NCI-H748 (cell line): ENCODE measurements around the gene TRPC1.
"Not testable (repeated sequence)": the region's sequence is repeated elsewhere in the genome, so short reads cannot be mapped to it uniquely, and the experiment has no call there.

ENCODE experiments used
- DNase-seq: peaks from one replicate; lab custom pipeline; 2025; ENCODE audit not compliant: unreplicated experiment; lab: John Stamatoyannopoulos, UW

TRPC1 gene

DNA sequence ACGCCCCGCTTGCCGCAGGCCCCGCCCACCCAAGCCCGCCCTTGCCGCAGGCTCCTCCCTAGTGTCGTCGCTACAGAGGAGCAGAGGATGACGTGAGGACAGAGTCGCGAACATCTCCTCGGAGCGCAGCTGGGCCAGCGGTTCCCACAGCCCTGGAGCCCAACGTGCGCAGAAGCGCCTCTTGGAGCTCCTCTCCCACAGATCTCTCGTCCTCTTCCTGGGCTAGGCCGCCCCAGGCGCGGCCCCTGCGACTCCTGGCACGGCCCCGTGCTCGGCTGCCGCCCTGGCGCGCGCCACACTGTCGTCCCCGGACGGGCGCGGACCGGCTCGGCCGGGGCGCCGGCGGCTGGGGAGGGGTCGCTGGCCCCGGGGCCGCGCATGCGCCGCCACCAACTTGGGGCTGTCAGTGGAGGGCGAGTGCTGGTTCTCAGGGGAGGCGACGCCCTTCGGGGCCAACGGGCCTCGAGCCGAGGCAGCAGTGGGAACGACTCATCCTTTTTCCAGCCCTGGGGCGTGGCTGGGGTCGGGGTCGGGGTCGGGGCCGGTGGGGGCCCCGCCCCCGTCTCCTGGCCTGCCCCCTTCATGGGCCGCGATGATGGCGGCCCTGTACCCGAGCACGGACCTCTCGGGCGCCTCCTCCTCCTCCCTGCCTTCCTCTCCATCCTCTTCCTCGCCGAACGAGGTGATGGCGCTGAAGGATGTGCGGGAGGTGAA lies at the start of gene TRPC1:
TRPC1 (plus strand) TSS at position 67 of the 714 bp plus-strand sequence; CDS start at position 593, 526 bp downstream.
- peak; percentile 85 for DNase-seq

DNA sequence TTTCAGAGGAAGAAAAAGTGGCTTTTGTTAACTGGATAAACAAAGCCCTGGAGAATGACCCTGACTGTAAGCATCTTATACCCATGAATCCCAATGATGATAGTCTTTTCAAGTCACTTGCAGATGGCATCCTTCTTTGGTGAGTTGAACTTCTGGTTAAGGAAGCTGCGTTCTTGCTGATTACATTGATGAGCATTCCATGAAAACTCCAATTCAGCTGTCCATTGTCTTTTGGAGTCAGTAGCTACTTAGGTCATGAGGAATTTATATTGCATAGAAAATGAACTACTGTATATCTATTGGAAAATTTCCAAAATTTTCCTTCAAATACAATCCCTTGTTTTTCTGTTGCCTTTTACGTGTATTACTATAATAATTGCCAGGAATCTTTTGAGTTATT lies 47.7 kb upstream of the TRPC1 start:
- no peak for DNase-seq

DNA sequence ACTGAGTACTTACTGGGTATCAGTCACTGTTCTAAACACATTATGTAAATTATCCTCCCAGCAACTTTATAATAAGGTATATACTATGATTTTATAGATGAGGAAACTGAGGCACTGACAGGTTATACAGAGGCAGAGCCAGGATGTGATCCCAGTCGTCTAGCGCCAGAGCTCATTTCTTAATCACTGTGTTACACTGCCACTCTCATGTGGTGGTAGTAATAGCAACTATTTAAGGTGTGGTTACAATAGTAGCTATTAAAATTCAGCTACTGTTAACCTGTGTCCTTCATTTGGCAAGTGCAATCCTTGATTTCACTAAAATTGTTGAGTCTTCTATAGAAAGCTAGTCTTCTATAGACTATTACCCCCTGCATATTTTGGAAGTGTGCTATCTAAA lies 43.1 kb upstream of the TRPC1 start:
- no peak for DNase-seq

DNA sequence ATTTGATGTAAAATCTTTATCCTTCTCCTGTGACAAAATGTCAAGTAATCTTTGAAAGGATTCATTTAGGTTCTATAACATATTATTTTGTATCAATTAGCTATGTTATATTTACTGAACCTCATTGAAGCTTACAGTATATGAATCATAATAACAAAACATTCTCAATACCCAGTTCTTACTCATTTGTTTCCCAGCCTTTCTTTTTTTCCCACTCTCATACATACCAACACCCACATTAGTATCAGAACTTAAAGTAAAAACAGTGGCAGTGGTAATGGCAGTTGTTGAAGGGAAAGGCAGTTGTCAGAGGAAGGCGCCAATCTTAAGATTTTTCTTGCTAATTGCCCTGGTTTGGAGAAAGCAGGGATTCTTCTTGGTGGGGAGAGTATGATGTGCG lies 33.2 kb upstream of the TRPC1 start:
- DNase-seq: no peak

DNA sequence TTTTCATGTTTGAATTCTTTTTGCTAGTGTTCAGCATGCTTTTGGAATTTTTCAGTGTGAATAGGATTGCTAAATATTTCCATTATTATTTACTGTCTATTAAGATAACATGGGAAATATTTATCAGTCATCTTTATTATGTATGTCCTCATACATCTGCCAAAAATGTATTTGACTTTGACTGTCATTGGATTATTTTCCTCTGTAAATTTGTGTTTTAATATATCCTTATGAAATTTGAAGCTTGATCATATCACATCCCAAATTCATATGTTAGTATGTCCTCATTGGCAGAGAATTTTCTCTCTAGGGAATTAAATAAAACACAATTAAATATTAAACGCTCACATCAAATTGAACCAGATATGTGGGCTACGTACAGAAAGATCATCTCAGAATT lies 32.3 kb upstream of the TRPC1 start:
- DNase-seq: no peak

DNA sequence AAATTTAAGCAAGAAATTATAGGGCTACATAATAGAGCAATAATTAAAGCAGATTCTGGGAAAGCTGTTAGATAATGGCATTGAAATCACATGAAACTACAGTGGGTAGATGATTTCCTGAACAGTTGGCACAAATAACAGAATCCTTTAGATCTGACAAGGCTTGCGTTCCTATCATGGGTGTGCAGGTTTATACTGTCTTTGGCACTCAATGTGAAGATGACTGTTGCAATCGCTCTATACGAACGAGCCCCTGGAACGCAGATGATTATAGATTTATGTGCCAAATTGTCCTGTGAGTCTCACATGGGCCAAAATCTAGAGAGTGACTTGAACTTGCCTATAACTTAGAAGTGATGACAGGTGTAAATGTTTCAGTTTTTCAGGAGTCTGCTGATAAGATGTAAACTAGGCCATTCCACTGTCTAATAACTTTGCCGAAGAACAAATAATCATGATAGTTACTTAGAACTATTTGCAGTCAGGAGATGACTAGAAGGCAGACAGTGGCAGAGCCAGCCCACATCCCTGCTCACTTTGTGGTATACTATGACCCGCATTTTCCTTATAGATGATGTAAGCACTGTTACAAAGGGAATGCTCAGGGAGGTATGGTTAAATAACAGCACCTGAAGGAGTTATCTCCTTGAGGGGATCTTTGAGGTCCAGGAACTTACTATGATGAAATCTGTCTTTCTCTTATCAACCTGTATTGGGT lies 30.5 kb upstream of the TRPC1 start:
- no peak for DNase-seq

DNA sequence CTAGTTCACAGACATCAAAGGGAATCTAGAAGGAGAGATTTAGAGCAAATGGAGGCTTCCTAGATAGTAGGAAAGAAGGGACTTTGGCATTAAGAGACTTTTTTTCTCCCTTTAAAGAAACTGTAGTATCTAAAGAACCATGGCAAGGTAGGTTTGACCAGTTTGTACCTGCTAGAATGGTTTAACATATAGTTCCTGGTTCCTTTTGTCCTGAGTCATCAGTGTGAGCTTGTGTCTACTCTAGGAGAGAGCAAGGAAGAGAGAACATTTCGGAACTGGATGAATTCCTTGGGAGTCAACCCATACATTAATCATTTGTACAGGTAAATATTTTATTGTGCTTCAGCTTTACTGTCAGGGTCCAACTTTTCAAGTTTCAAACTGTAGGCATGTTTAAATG lies 29.6 kb upstream of the TRPC1 start:
- no peak for DNase-seq

DNA sequence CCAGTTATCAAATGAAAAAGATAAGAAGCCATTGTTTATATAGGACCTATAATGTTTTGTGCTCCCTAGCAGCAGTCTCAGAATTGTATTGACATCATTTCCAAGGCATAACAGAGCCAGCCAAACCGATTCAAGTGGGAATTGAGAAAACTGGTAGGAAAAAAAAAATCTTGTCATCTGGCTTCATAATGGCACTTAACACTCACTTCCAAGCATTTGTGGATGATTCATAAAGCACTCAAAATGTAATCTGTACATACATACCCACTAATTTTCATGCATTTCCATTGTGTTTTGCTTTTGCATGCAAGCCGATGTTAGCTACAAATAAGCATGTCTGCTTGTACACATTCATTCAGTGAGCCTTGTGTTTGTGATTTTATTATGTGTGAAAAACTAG lies 18.6 kb upstream of the TRPC1 start:
- DNase-seq: no peak

DNA sequence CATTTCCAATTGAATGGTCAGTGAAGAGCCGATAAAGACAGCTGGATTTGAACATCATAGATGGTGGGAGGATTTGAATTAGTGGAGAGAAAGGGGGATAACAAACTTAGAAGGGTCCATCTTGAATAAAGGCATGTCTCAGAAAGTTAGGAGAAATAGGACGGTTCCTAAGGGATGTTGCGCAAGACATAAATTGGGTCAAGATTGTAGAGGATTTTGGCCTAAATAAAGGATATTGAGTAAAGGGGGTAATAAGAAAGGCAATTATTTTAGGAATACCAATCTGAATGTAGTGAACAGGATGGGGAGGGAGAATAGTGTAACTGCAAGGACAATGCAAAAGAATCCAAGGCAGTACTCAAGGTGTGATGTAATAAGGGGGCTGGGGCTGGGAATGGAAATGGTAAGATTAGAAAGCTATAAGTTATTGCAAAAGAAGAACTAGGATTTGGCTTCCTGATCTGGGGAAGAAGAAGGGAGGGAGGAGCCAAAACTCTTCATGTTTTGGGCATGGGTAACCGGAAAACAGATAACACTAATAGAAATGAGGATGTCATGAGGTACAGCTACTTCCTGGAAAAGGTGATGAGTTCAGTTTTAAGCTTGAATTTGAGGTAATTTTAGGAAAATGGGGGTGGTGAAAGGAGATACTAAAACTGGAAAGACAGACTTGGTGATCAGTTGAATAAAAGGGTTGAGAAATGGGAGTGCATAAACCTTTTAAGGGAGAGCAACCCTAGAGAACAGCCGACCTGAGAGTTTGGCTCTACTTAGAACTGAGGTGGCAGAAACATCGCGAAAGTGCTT lies 17.3 kb upstream of the TRPC1 start:
- DNase-seq: no peak

DNA sequence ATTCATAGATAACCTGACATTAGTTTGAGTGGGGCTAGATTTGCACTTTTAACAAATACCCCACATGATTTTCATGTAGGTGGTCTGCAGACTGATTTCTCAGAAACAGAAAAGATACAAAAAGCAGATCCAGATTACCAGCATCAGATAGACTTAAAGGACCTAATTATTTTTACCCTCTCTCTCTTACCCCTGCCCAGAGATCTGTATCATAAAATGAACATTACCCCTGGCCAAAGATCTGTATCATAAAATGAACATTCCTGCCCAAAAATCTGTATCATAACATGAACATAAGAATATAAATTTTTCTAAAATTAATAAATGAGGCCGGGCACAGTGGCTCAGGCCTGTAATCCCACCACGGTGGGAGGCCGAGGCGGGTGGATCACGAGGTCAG lies 14.6 kb upstream of the TRPC1 start:
- DNase-seq: no peak

DNA sequence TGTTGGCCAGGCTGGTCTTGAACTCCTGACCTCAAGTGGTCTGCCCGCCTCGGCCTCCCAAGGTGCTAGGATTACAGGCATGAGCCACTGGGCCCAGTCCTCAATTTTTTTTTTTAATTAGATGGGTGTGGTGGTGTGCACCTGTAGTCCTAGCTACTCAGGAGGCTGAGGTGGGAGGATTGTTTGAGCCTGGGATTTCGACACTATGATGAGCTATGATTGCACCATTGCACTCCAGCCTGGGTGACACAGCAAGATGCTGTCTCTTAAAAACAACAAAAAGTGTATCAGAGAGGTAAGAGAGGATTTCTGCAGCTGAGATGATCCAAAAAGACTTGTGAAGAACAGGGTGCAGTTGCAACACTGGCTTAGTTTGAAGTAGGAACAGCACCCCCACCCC lies 9.0 kb upstream of the TRPC1 start:
- not testable (repeated sequence) for DNase-seq

DNA sequence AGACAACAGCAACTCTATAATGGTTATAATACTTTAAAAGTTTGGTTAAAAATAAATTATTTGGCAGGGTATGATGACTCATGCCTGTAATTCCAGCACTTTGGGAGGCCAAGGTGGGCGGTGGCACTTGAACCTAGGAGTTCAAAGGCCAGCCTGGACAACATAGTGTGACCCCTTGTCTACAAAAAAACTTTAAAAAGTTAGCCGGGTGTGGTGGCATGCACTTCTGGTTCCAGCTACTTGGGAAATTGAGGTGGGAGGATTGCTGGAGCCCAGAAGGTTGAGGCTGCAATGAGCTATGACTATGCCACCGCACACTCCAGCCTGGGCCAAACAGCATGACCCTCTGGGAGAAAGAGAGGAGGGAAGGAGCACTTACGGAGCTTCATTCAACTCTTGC lies 7.7 kb upstream of the TRPC1 start:
- no peak for DNase-seq

DNA sequence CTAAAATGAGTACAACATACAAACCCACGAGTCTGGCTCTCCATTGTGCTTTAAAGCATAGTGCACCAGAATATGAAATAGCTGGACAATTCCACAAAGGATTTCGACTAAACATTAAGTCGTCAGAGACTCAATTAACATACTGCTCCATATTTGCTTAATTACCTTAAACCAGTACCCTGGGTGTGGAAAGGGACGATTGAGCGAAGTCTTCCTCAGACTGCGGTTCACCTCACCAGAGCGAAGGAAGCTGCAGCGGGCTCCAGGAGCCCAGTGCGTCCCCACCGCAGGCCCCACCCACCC lies 218 bp upstream of the TRPC1 start:
- DNase-seq: no peak

DNA sequence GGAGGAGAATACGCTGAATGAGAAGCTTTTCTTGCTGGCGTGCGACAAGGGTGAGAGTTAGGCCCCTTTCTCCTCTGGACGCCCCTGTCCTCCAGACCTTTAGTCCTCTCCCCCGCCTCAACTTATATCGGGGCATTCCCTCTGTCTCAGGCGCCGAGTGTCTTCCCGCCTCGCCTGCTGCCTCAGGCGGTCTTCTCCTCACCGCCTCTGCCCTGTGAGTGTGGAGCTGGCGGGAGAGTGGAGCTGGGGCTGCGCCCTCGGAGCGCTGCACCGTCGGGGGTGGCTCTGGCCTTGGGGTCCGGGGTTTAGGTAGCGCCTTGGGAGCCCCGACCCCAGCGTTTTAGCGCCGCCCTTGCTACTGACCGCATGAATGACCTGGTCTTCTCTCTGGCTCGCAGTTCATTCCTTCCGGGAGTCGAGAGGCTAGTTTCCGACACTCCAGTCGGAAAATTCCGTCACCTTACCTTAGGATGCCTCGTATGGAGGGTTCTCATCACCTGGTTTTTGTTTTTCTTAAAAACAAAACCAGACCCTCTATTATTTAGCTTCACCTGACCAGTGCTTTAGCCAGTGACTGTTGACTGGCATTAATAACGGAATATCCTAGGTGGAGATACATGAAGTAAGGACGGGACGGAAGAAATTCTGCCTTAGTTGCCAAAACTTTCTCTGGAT lies 985 bp downstream of the TRPC1 start:
- peak; percentile 64 for DNase-seq

DNA sequence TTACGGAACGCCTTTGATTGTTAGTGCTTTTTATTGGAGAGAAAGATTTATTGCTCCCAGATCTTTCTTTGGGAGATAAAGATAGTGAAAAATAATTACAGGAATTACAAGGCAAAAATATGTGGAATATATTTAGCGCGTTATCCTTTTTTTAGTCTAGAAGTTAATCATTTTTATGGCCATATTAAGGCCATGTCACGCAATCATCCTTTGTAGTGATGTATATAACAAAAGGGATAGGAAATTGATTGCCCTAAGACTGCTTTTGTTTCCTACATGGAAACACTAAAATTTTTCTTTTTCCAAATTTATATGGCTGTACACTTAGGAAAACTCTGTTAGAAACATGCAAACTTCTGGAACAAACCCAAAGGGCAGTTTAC lies 1.5 kb downstream of the TRPC1 start:
- no peak for DNase-seq

DNA sequence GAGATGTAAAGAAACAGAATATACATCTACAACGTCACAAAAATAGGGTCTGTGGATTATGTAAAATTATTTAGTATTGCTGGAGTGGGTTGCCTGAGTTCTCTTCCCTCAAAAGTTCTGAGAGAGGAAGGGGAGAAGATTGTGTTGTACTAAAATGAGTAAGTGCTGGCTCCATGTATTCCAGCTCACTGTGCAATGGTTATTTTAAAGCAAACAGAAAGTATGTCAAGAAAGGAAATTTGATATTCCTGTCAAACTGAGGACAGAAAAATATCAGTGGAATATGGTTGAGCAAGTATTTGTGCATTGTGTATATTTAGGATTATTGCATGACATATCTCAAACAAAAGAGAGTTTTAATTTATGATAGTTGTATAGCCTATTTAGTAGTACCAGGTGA lies 2.2 kb downstream of the TRPC1 start:
- no peak for DNase-seq

DNA sequence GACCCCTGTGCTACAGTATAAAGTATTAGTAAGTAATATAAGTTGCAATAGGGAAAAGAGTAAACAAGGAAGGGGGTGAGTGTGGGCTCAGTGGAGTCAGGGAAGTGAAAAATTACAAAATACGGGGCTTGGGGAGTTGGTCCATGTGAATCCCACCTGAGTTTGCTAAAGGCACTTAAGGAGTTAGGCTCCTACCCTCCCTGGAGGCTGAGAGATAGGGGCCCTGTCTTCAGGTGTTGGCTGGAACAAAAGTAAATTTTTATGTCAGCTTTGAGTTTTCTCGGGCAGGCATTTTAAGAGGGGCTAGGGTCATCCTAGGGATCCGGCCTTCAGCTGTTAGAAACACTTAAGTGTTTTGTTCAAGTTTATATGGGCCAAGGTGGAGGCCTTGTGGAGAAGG lies 8.2 kb downstream of the TRPC1 start:
- no peak for DNase-seq

DNA sequence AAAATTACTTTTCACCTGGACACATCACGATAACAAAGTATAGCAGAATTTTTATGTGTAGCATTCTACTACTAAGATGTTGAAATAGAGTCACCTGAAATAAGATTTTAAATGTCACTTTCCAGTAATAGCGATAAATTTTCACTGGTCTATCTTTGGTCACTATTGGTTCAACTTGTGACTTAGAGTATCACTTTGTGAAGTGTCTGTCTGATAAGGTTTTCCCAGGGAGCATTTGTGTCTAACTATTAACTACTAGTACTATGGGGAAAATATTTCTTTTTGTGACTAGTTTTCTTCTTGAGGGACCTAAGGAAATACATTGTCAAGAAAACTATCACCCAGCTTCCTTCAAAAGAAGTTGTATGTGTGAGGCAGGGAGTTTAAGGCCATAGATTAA lies 11.0 kb downstream of the TRPC1 start:
- DNase-seq: no peak

DNA sequence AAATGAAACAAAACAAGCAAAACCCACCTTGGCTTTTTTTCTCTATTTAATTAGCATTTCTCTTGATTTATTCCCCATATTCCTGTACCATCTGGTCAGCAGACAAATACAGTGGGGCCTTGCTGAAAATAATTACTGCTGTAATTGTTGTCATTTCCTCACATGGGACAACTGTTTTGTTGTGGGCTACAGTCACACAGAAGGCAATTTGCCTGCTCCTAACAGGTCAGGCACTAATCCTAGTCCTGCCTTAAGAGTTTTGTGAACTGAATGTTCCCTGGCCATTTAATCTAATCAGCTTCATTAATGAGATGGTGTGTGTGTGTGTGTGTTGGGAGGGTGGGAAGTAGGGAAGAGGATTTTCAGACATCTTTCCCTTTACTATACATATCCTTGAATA lies 11.6 kb downstream of the TRPC1 start:
- peak; percentile 2 for DNase-seq

DNA sequence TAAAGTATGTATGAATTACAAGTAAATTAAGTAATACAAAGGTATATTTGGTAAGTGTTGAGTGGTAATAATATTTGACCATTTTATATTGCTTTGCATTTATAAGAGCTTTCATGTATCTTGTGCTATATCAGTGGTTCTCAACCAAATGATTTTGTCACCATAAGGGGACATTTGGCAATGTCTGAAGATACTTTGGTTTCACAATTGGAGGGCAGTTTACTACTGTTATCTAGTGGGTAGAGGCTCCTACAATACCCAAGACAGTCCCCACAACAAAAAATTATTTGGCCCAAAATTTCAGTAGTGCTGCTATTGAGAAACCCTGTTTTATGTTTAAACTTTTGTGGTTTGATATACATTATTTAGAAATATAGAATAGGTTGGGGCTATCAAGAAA lies 14.6 kb downstream of the TRPC1 start:
- no peak for DNase-seq

DNA sequence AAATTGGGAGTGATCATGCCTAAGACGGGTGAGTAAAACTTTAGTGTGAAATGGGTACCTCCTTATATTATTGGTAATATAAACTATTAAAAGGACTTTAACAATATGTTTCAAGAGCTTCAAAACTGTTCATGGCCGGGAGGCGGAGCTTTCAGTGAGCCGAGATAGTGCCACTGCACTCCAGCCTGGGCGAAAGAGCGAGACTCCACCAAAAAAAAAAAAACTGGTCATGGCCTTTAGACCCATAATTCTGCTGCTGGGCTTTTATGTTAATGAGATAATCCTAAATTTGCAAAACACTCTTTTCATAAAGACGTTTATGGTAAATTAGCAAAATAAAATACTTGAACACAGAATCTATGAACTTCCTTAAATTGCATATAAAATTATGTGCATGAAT lies 22.8 kb downstream of the TRPC1 start:
- DNase-seq: no peak

DNA sequence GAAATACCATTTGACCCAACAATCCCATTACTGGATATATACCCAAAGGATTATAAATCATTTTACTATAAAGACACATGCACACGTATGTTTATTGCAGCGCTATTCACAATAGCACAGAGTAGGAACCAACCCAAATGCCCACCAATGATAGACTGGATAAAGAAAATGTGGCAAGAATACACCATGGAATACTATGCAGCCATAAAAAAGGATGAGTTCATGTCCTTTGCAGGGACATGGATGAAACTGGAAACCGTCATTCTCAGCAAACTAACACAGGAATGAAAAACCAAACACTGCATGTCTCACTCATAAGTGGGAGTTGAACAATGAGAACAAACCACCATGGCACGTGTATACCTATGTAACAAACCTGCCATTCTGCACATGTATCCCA lies 26.7 kb downstream of the TRPC1 start:
- DNase-seq: not testable (repeated sequence)
